ENCODE measurements around the gene APOBEC3B.
"Not testable (repeated sequence)": the region's sequence is repeated elsewhere in the genome, so short reads cannot be mapped to it uniquely, and the experiment has no call there.

Gene APOBEC3B
- 0.26 to 0.36 reads per million in 2 donors for total RNA-seq

- no peak for DNase-seq
Measured at GRCh38 chr22:38981992-38982927, at the start of gene APOBEC3B. Gene APOBEC3B, plus strand, starts transcription at chr22:38982347. Its CDS starts 107 bp downstream, at chr22:38982454.

GRCh38 chr22:38935023-38935422 lies 47.1 kb upstream of the APOBEC3B start:
- DNase-seq = no peak

GRCh38 chr22:38935616-38936015 lies 46.5 kb upstream of the APOBEC3B start:
- no peak for DNase-seq

- no peak for DNase-seq
Measured at GRCh38 chr22:38936562-38936961, 45.6 kb upstream of the APOBEC3B start.

- DNase-seq = no peak
Measured at GRCh38 chr22:38937036-38937435, 45.1 kb upstream of the APOBEC3B start.

GRCh38 chr22:38937541-38937940 lies 44.6 kb upstream of the APOBEC3B start:
- DNase-seq = no peak

GRCh38 chr22:38938221-38938620 lies 43.9 kb upstream of the APOBEC3B start:
- DNase-seq = no peak

GRCh38 chr22:38938925-38939324 lies 43.2 kb upstream of the APOBEC3B start:
- no peak for DNase-seq

GRCh38 chr22:38940811-38941384 lies 41.2 kb upstream of the APOBEC3B start:
- DNase-seq = no peak

- no peak for DNase-seq
Measured at GRCh38 chr22:38941488-38941987, 40.6 kb upstream of the APOBEC3B start.

GRCh38 chr22:38942702-38943101 lies 39.4 kb upstream of the APOBEC3B start:
- no peak for DNase-seq

GRCh38 chr22:38943201-38943600 lies 38.9 kb upstream of the APOBEC3B start:
- no peak for DNase-seq

GRCh38 chr22:38943882-38944281 lies 38.3 kb upstream of the APOBEC3B start:
- no peak for DNase-seq

GRCh38 chr22:38944653-38945052 lies 37.5 kb upstream of the APOBEC3B start:
- DNase-seq = no peak

GRCh38 chr22:38945706-38946338 lies 36.3 kb upstream of the APOBEC3B start:
- not testable (repeated sequence) for DNase-seq

GRCh38 chr22:38946771-38947170 lies 35.4 kb upstream of the APOBEC3B start:
- DNase-seq = no peak

- DNase-seq = no peak
Measured at GRCh38 chr22:38947321-38948140, 34.6 kb upstream of the APOBEC3B start.

- DNase-seq = no peak
Measured at GRCh38 chr22:38948181-38948940, 33.8 kb upstream of the APOBEC3B start.

GRCh38 chr22:38949889-38950405 lies 32.2 kb upstream of the APOBEC3B start:
- DNase-seq = no peak

- DNase-seq = no peak
Measured at GRCh38 chr22:38950527-38951295, 31.4 kb upstream of the APOBEC3B start.

- no peak for DNase-seq
Measured at GRCh38 chr22:38951734-38952133, 30.4 kb upstream of the APOBEC3B start.

All from activated gamma-delta T cell (primary cell).